HepG2 (cell line): ENCODE data around the gene MARVELD3. TPM values are rescaled to one million over a fixed set of nuclear protein-coding genes. Genes with fewer than 3 reads are reported as not detected.
A peak's percentile ranks its signal among the peaks of the same experiment; 100 is the strongest.

Experiments
- ATAC-seq: fragments of 200-7000 bp; cut with Tn5 transposase; 3 replicates; pipeline ENCODE4 v1.9.1; 2020; ENCODE audit warnings: mild to moderate bottlenecking, moderate library complexity
- BruUV-seq: library from RNA; stranded (reverse); fragments of 400-500 nt; replicated peaks from 2 replicates; lab custom pipeline; 2021; lab: Mats Ljungman, UMichigan
- CTCF ChIA-PET: fragments of 300-600 bp; formaldehyde crosslinking; extraction: SDS; loops from one replicate; lab custom pipeline; 2021; ENCODE audit warnings: low total read pairs, inconsistent platforms, low intra/inter-chr PET ratio; lab: Yijun Ruan, JAX
- POLR2A ChIA-PET: fragments of 350-600 bp; sonication (Branson Sonifier 250); formaldehyde crosslinking; loops from one replicate; lab custom pipeline; 2020; ENCODE audit warnings: antibody characterized with exemption, inconsistent platforms; lab: Yijun Ruan, JAX
- DNase-seq: peaks from one replicate; pipeline ENCODE4 v3.0.0-alpha.2; 2015; ENCODE audit warnings: low spot score
- FAIRE-seq: peaks from 3 replicates; lab custom pipeline; 2011; peaks lifted over from hg19 to GRCh38; lab: Jason Lieb, UNC
- H2AFZ ChIP-seq: one replicate; pipeline ENCODE4 v1.6.1; 2011; ENCODE audit warnings: low read length, inconsistent platforms
- H3K27ac ChIP-seq: fragments of 300-600 bp; 3 replicates; pipeline ENCODE4 v1.8.0; 2011; ENCODE audit warnings: mixed run types, mild to moderate bottlenecking, mixed read lengths, low read length, inconsistent platforms; ENCODE audit not compliant: insufficient read depth; ENCODE audit errors: extremely low read length
- H3K27me3 ChIP-seq, 2 experiments: fragments of 200-600 bp in 1 of 2; 2 replicates in 1 of 2; 3 replicates in 1 of 2; pipeline versions ENCODE4 v1.6.0 to v1.8.0; 2011; ENCODE audit warnings: low read length in 2 of 2, mild to moderate bottlenecking in 2 of 2, moderate library complexity in 2 of 2, inconsistent platforms in 1 of 2; ENCODE audit not compliant: insufficient read depth in 2 of 2, control insufficient read depth in 1 of 2
- H3K36me3 ChIP-seq, 2 experiments: fragments of 200-600 bp in 1 of 2; replicated peaks in 1 of 2; 2 replicates in 1 of 2; 3 replicates in 1 of 2; pipeline versions ENCODE4 v1.5.1 to v1.8.0; 2011; ENCODE audit warnings: low read length in 2 of 2, inconsistent platforms in 1 of 2; ENCODE audit not compliant: insufficient read depth in 2 of 2, control insufficient read depth in 1 of 2
- H3K4me1 ChIP-seq: 2 replicates; pipeline ENCODE4 v1.5.1; 2012; ENCODE audit warnings: low read length, inconsistent platforms; ENCODE audit not compliant: insufficient read depth
- H3K4me2 ChIP-seq: 2 replicates; pipeline ENCODE4 v1.6.0; 2011; ENCODE audit warnings: low read depth, low read length, inconsistent platforms
- H3K4me3 ChIP-seq, 3 experiments: fragments of 200-600 bp in 1 of 3; sonication (generic), shearing (Covaris generic) in 1 of 3; replicated peaks in 1 of 3; 2 replicates each; pipeline ENCODE4 v1.5.1; 2011 to 2016; ENCODE audit warnings: low read length in 3 of 3, inconsistent platforms in 2 of 3, low read depth in 2 of 3, mild to moderate bottlenecking in 2 of 3, control low read depth in 1 of 3, mixed read lengths in 1 of 3; ENCODE audit not compliant: insufficient read depth in 1 of 3
- H3K79me2 ChIP-seq: one replicate; pipeline ENCODE4 v1.6.1; 2011; ENCODE audit warnings: low read length, inconsistent platforms; ENCODE audit not compliant: insufficient read depth
- H3K9ac ChIP-seq: 2 replicates; pipeline ENCODE4 v1.6.0; 2011; ENCODE audit warnings: mild to moderate bottlenecking, low read depth, low read length, inconsistent platforms; ENCODE audit not compliant: insufficient read depth
- H3K9me3 ChIP-seq: 2 replicates; pipeline ENCODE4 v1.5.1; 2012; ENCODE audit warnings: mild to moderate bottlenecking, low read length
- H4K20me1 ChIP-seq: 2 replicates; pipeline ENCODE4 v1.6.0; 2011; ENCODE audit warnings: inconsistent platforms, mild to moderate bottlenecking, low read length, moderate library complexity; ENCODE audit not compliant: insufficient read depth
- DR1 ChIP-seq: sonication (generic); formaldehyde crosslinking; IDR thresholded peaks from 2 replicates; pipeline ENCODE4 v1.8.0; 2021; ENCODE audit warnings: mild to moderate bottlenecking, missing genetic modification reagents, inconsistent platforms
- GATAD2A ChIP-seq: IDR thresholded peaks from 2 replicates; pipeline ENCODE4 v1.6.1; 2016
- HIVEP1 ChIP-seq: sonication (generic); formaldehyde crosslinking; IDR thresholded peaks from 2 replicates; pipeline ENCODE4 v1.4.0; 2020; ENCODE audit warnings: mild to moderate bottlenecking, missing genetic modification reagents
- KLF6 ChIP-seq: IDR thresholded peaks from 2 replicates; pipeline ENCODE4 v1.8.0; 2016; ENCODE audit warnings: missing biosample characterization, missing genetic modification reagents
- PAF1 ChIP-seq: IDR thresholded peaks from 2 replicates; pipeline ENCODE4 v1.6.1; 2016; ENCODE audit warnings: missing genetic modification reagents, missing compliant biosample characterization
- SRF ChIP-seq: IDR thresholded peaks from 2 replicates; pipeline ENCODE4 v1.6.1; 2011; ENCODE audit warnings: mild to moderate bottlenecking, low read depth, low read length, moderate library complexity
- SRSF9 ChIP-seq: fragments of 200-400 bp; formaldehyde crosslinking; IDR thresholded peaks from 2 replicates; pipeline ENCODE4 v1.6.1; 2018; ENCODE audit warnings: borderline replicate concordance, mild to moderate bottlenecking, low read depth, low read length; ENCODE audit not compliant: insufficient read depth, poor library complexity, severe bottlenecking
- ZNF275 ChIP-seq: sonication (generic); formaldehyde crosslinking; IDR thresholded peaks from 2 replicates; pipeline ENCODE4 v1.8.0; 2022; ENCODE audit warnings: missing genetic modification reagents, mild to moderate bottlenecking, inconsistent platforms, borderline replicate concordance
- ZNF570 ChIP-seq: sonication (generic); formaldehyde crosslinking; IDR thresholded peaks from 2 replicates; pipeline ENCODE4 v1.4.0; 2020; ENCODE audit warnings: mild to moderate bottlenecking, missing genetic modification reagents, borderline replicate concordance
- ZNF652 ChIP-seq: IDR thresholded peaks from 2 replicates; pipeline ENCODE4 v1.6.1; 2016; ENCODE audit warnings: low read depth, borderline replicate concordance
- ZNF740 ChIP-seq: sonication (generic); formaldehyde crosslinking; IDR thresholded peaks from 2 replicates; pipeline ENCODE4 v1.4.0; 2020; ENCODE audit warnings: missing genetic modification reagents
- WGBS: methylation state at CpG from one replicate; pipeline ENCODE4 v1.1.6; 2017; ENCODE audit warnings: low lambda C conversion rate; 5-methylcytosine and 5-hydroxymethylcytosine counted together
- in situ Hi-C: cut with HindIII; loops from 2 replicates; pipeline ENCODE4 v1.10.0; 2017; ENCODE audit warnings: low pct_unique_long_range_greater_than_20kb; ENCODE audit not compliant: extremely low pct_ligation_motif_present
- intact Hi-C: fragments of 100-400 bp; cut with micrococcal nuclease; formaldehyde crosslinking; loops from one replicate; pipeline ENCODE4 v1.10.0; 2022; ENCODE audit not compliant: unreplicated experiment
- polyA plus RNA-seq, 8 experiments: library from polyadenylated mRNA; depleted of rRNA in 3 of 8; stranded (reverse) in 7 of 8; unstranded in 1 of 8; fragments of >200 nt; fragmentation: Illumina TruSeq in 4 of 8; extraction: Trizol in 4 of 8; gene quantifications; 2 replicates each; pipeline versions ENCODE4 v1.2.1 to v1.2.3, GENCODE V29; 2011 to 2016; ENCODE audit warnings: low read depth in 4 of 8, missing spikeins in 1 of 8, mixed read lengths in 1 of 8; ENCODE audit not compliant: insufficient read depth in 1 of 8
- total RNA-seq, 5 experiments: library from RNA; depleted of rRNA; stranded (reverse); fragments of >200 nt; fragmentation: Illumina TruSeq; extraction: Trizol; gene quantifications; 2 replicates each; pipeline ENCODE4 v1.2.3, GENCODE V29; 2016; ENCODE audit warnings: low read depth in 1 of 5

MARVELD3 gene
- total and polyA plus RNA-seq, 2 of the 13 experiments (the other 11 are each of a cell fraction or from before 2014, with no cell fraction given), result 4.8 to 5.6 TPM

GRCh38 chr16:71576971-71577370 lies 49.0 kb upstream of the MARVELD3 start, which contains the start of gene TAT:
TAT (minus strand) TSS chr16:71577092; CDS start chr16:71576415, 677 bp downstream.
- no peaks in the 10 kb centered on the region for H4K20me1 ChIP-seq
- intact Hi-C loops, result no loop called here
- FAIRE-seq (no peak), DNase-seq (peak; percentile 23), ATAC-seq (no peak)
- no peaks in the 10 kb centered on the region for H3K27me3 ChIP-seq
- ChIA-PET CTCF (no interaction called here), POLR2A (interaction anchor here (1.2 to 2.4 kb wide), 3 partner anchors 8 to 17 kb away, joined by 6 to 17 read pairs (median 9); no protein-coding TSS in a partner anchor)
- H2AFZ ChIP-seq, result peak within 1 kb of the TSS; percentile 43
- WGBS, result 53% methylated on average over 3 of the region's 3 CpGs
- no TSS peak for BruUV-seq
- no peak within 1 kb of the TSS for H3K4me3 ChIP-seq
- no peak within 1 kb of the TSS for H3K27ac ChIP-seq
- H3K9ac ChIP-seq, result no peak within 1 kb of the TSS
- H3K4me1 ChIP-seq, result peaks cover 82% of the 10 kb centered on the region
- H3K79me2 ChIP-seq, result no peaks in the 10 kb centered on the region
- no peaks in the 10 kb centered on the region for H3K36me3 ChIP-seq
- H3K4me2 ChIP-seq, result no peak within 1 kb of the TSS
- in situ Hi-C loops, result no loop called here
- TF ChIP-seq DR1 (CRISPR knock-in tag) (no peak), ZNF570 (CRISPR knock-in tag) (no peak), SRF (peak; percentile 62), ZNF740 (CRISPR knock-in tag) (no peak), SRSF9 (no peak), ZNF275 (CRISPR knock-in tag) (no peak), HIVEP1 (CRISPR knock-in tag) (no peak), GATAD2A (CRISPR knock-in tag) (0 out of 2 replicates have a peak, but pooled peaks have one; percentile 9), ZNF652 (CRISPR knock-in tag) (peak; percentile 74; the same call in 1 of the 2 replicates), KLF6 (no peak), PAF1 (CRISPR knock-in tag) (no peak)
- H3K9me3 ChIP-seq, result no peaks in the 10 kb centered on the region
